Right forelimb (tissue), 1 donor: ENCODE measurements around the gene IRF7.

ENCODE experiments used
- DNase-seq: peaks from one replicate; pipeline ENCODE4 v3.0.0-alpha.2; 2018

IRF7 gene

GRCh38 chr11:607020-607780, 8.6 kb downstream of the IRF7 start:
- DNase-seq: peak; percentile 25

GRCh38 chr11:606245-606644, 9.5 kb downstream of the IRF7 start:
- peak; percentile 46 for DNase-seq

GRCh38 chr11:605286-606129, 10.2 kb downstream of the IRF7 start:
- peak; percentile 29 for DNase-seq

- DNase-seq: no peak
These were observed 12.6 kb downstream of the IRF7 start for GRCh38 chr11:603154-603553.

- no peak for DNase-seq
These were observed 14.0 kb downstream of the IRF7 start for GRCh38 chr11:601573-602245.

- no peak for DNase-seq
These were observed 17.6 kb downstream of the IRF7 start for GRCh38 chr11:598005-598680.

GRCh38 chr11:597166-597725, 18.5 kb downstream of the IRF7 start:
- DNase-seq: no peak

GRCh38 chr11:596374-596773, 19.4 kb downstream of the IRF7 start:
- DNase-seq: no peak

GRCh38 chr11:595400-595799, 20.4 kb downstream of the IRF7 start:
- no peak for DNase-seq

- DNase-seq: no peak
These were observed 22.4 kb downstream of the IRF7 start for GRCh38 chr11:593347-593746.

GRCh38 chr11:592918-593317, 22.8 kb downstream of the IRF7 start:
- DNase-seq: no peak

GRCh38 chr11:592501-592900, 23.2 kb downstream of the IRF7 start:
- no peak for DNase-seq

GRCh38 chr11:590997-591396, 24.8 kb downstream of the IRF7 start:
- DNase-seq: no peak

GRCh38 chr11:589798-590197, 26.0 kb downstream of the IRF7 start:
- DNase-seq: no peak

- no peak for DNase-seq
These were observed 27.8 kb downstream of the IRF7 start for GRCh38 chr11:587978-588380.

- no peak for DNase-seq
These were observed 28.2 kb downstream of the IRF7 start for GRCh38 chr11:587546-587945.

- no peak for DNase-seq
These were observed 29.1 kb downstream of the IRF7 start for GRCh38 chr11:586376-587316.

- no peak for DNase-seq
These were observed 31.5 kb downstream of the IRF7 start for GRCh38 chr11:584287-584686.

- DNase-seq: no peak
These were observed 34.0 kb downstream of the IRF7 start for GRCh38 chr11:581752-582151.

- DNase-seq: no peak
These were observed 34.4 kb downstream of the IRF7 start for GRCh38 chr11:581342-581741.

GRCh38 chr11:579830-580601, 35.7 kb downstream of the IRF7 start:
- no peak for DNase-seq
